Stimulated activated CD4-positive, alpha-beta T cell treated with anti-CD3 and anti-CD28 coated beads, TNF-alpha, amount 100 ng/mL, for 24 hours (primary cell): Measurements from ENCODE around the gene FBXL16.

ENCODE experiments used
- DNase-seq, 3 experiments: peaks; one replicate each; pipeline ENCODE4 v3.0.0-alpha.2; 2020; ENCODE audit warnings: low read depth in 3 of 3

The FBXL16 gene

DNA sequence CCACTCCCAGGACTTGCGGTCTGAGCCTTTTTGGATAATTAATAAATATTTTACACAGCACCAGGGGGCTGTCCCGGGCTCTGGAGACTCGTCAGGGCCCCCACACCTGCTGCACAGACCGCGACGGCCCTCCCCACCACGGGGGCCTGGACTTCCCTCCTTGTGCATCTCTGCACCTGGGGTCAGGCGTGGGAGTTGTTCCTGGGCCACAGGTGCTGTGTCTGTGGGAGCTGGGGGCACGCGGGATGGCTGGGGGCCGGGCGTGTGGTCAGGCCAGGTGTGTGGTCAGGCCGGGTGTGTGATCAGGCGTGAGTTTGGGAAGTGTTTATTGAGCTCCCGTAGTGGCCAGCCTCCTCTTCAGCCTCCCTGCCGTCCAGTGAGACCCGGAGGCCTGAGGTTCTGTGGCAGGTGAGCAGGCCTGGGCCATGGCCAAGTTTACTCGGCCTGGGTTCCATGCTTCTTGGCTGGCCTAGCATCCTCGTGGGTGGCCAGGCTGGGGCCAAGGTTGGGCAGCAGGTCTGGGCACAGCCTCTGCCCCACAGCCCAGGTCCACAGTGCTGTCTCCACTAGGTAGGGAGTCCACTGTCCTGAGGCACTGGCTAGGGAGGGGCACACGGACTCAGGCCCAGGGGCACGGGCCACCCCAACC, 27.3 kb downstream of the FBXL16 start:
- no peak for DNase-seq

DNA sequence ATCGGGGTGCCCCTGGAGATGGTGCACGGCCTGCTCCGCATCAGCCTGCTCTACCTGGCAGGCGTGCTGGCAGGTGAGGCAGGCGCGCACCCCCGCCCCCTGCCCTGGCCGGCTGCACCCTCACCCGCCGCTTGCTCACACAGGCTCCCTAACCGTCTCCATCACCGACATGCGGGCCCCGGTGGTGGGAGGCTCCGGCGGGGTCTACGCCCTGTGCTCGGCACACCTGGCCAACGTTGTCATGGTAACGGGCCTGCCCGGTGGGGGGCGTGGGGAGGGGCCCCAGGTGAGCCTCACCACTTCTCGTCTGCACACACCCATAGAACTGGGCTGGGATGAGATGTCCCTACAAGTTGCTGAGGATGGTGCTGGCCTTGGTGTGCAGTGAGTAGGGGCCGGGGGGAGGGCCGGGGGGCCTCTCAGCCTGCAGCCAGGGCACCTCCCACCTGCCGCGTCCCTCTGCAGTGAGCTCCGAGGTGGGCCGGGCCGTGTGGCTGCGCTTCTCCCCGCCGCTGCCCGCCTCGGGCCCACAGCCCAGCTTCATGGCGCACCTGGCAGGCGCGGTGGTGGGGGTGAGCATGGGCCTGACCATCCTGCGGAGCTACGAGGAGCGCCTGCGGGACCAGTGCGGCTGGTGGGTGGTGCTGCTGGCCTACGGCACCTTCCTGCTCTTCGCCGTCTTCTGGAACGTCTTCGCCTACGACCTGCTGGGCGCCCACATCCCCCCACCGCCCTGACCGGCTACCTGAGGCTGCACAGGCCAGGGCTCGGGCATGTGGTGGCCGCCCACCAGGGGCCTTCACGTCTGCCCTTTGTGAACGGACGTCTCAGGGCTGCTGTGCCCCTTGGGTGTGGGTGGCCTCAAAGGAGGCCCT, 28.0 kb downstream of the FBXL16 start:
- DNase-seq, result no peak

DNA sequence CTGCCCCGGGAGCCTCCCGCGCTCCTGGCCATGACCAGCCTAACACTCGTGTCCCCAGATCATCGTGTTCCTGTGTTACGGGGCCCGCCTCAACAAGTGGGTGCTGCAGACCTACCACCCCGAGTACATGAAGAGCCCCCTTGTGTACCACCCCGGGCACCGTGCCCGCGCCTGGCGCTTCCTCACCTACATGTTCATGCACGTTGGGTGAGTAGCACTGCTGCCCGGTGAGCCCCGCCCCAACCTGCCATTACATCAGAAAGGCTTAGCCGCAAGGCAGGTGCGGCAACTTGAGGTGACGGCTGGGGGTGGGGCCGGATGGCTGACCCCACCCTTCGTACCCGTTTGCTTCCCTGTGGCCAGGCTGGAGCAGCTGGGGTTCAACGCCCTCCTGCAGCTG, 28.7 kb downstream of the FBXL16 start:
- no peak for DNase-seq

DNA sequence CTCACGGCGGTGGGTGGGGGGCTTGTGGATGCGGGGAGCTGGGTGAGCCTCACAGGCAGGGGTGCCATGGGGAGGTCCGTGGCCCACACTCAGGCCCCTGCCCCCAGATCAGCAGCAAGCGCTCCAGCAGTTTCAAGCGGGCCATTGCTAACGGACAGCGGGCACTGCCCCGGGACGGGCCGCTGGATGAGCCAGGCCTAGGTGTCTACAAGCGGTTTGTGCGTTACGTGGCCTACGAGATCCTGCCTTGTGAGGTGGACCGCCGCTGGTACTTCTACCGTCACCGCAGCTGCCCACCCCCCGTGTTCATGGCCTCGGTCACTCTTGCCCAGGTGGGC, 29.1 kb downstream of the FBXL16 start:
- no peak for DNase-seq

DNA sequence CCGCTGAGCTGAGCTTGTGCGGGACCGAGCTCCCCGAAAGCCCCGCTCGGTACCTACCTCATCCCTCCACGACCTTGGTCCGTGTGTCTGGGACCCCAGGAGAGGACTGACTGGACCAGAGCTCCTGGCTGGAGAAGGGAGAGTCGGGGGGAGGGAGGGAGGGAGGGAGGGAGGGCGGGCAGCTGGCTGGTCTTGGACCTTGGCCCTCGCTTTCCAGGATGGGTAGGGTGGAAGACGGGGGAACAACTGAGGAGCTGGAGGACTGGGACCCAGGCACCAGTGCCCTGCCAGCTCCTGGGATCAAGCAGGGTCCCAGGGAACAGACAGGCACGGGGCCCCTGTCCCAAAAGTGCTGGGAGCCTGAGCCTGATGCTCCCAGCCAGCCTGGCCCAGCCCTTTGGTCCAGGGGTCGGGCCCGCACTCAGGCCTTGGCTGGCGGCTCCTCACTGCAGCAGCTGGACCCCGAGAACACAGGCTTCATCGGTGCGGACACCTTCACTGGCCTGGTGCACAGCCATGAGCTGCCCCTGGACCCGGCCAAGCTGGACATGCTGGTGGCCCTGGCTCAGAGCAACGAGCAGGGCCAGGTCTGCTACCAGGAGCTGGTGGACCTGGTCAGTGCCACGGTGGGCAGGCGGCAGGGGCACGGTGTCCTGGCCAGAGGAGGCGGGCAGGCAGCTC, 29.6 kb downstream of the FBXL16 start:
- no peak for DNase-seq

DNA sequence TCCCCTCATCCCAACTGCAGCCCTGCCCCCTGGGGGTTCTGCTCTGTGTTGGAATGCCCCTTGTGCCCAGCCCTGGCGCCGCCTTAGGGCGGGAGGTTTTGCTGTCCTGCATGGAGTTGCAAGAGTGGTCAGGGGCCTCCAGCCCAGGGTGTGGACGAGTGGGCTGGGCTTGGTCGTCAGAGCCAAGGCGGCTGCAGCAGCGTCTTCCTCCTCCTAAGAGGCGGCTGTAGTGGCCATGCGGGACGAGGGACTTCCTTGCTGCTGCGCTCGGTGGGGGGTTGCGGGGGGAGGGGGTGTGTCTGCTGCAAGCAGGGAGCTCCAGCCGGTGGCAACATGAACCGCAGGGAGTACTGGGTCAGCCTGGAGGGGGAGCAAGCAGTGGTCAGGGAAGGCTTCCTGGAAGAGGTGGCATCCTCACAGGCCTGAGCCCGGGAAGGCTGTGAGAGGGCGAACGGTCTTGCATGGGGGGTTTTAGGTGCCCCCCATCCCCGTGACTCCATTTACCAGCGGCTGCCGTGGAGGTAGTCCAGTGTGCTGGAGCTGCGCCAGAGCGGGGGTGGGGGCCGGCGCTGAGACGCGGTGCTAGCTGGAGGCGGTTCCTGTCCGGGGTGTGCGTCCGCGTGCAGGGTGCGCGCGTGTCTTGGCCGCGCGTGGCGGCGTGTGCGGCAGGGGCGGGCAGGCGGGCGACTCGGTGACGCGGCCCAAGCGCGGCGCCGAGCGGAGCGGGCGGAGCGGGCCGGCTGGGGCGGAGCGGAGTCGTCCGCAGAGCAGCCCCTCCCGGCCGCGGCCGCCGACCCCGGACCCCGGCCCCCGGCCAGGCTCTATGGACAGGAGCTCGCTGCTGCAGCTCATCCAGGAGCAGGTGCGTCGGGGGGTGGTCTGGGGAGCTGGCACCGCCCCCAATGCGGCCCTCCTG, 30.4 kb downstream of the FBXL16 start, which contains the start of gene RHBDL1:
Gene RHBDL1, plus strand, starts transcription at position 704 of the 916 bp plus-strand sequence. Its CDS starts 120 bp downstream, at position 824.
- DNase-seq, result no peak

DNA sequence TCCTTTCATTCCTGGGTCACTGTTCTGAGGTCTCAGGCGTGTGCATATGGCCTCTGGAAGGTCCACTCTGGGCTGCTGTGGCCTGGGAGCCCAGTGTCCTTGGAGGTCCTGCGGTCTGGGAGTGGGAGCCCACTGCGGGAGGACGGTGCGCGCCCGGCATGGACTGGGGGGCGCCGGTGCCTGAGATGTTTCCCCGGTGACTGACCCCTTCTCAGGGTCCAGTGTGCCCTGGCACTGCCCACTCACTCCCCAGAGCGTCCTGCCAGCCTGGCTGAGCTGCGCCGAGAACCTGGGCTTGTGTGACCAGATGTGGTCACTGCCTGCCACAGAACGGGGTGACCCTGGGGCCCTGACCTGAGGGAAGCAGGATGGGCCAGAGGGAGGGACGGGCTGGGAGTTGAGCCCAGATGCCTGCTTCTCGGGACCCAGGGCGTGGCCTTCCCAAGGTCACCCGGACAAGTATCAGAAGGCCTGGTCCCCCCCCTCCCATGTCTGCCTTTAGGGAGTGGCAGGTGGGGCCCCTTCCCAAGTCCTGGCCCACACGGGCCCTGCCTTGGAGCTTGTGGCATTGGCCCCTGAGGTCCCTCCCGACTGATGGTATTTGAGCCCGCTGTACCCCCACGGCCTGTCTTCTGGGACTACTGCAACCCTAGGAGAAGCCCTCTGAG, 31.3 kb downstream of the FBXL16 start:
- DNase-seq, result no peak

DNA sequence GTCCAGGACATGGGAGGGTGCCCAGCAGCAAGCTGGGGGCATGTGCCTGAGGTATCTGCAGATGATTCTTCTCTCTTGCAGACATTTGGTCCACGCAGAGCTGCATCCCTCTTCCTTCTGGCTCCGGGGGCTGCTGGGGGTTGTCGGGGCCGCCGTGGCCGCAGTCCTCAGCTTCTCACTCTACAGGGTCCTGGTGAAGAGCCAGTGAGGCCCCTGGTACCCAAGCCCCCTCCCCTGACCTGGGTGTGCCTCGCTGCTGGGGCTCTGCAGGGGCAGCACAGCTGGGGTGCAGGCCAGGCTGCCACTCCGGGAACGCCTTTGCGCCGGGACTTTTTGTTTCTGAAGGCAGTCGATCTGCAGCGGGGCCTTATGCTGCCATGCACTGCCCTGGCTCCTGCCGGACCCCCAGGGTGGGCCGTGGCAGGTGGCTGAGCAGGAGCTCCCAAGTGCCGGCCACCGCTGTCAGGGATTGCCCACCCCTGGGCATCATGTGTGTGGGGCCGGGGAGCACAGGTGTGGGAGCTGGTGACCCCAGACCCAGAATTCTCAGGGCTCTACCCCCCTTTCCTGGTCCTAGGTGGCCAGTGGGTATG, 32.1 kb downstream of the FBXL16 start:
- DNase-seq, result no peak

DNA sequence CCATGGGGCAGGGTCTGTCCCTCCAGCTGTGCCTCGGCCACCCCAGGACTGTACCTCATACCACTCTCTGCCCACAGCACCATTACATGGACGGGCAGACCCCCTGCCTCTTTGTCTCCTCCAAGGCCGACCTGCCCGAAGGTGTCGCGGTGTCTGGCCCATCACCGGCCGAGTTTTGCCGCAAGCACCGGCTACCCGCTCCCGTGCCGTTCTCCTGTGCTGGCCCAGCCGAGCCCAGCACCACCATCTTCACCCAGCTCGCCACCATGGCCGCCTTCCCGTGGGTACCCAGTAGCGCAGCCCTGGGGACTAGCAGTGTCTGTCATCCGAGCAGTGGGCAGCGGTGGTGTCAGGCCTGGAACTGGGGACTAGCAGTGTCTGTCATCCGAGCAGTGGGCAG, 32.8 kb downstream of the FBXL16 start:
- DNase-seq, result no peak

DNA sequence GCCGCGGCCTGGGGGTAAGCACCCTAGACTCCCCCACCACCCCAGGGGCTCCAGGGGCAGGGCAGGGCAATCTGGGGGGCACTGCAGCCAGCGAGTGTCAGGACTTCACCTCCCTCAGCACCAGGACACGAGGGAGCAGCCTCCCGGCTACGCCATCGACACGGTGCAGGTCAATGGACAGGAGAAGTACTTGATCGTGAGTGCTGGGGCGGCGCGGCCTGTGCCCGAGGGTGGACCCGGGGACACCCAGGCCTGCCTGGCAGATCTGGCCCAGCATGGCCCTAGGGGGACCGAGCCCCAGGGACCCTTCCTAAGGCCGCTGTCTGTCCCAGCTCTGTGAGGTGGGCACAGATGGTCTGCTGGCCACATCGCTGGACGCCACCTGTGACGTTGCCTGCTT, 33.2 kb downstream of the FBXL16 start:
- no peak for DNase-seq

DNA sequence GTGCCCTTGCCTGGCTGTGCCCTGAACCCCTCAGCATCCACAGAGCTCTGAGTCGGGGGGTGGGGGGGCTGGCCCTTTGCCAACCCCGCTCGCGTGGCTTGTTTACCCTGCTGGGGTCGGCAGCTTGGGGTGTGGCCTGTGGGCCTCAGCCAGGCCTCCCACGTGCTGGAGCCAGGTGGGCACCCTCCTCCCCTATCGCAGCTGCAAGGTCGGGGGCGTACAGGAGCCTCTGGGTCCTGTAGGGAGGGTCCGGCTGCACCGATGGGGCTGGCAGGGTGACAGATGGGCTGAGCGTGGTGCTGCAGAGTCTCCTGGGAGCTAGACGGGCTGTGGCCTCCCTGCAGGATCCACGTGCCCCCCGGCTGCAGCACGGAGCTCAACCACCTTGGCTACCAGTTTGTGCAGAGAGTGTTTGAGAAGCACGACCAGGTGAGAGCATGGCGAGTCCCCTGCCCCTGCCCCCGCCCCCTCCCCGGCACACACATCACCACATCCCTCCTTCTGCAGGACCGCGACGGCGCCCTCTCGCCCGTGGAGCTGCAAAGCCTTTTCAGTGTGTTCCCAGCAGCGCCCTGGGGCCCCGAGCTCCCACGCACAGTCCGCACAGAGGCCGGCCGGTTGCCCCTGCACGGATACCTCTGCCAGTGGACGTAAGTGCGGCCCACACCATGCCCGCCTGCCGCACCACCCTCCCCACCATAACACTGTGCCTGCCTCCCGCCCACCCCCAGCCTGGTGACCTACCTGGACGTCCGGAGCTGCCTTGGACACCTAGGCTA, 34.1 kb downstream of the FBXL16 start:
- no peak for DNase-seq

DNA sequence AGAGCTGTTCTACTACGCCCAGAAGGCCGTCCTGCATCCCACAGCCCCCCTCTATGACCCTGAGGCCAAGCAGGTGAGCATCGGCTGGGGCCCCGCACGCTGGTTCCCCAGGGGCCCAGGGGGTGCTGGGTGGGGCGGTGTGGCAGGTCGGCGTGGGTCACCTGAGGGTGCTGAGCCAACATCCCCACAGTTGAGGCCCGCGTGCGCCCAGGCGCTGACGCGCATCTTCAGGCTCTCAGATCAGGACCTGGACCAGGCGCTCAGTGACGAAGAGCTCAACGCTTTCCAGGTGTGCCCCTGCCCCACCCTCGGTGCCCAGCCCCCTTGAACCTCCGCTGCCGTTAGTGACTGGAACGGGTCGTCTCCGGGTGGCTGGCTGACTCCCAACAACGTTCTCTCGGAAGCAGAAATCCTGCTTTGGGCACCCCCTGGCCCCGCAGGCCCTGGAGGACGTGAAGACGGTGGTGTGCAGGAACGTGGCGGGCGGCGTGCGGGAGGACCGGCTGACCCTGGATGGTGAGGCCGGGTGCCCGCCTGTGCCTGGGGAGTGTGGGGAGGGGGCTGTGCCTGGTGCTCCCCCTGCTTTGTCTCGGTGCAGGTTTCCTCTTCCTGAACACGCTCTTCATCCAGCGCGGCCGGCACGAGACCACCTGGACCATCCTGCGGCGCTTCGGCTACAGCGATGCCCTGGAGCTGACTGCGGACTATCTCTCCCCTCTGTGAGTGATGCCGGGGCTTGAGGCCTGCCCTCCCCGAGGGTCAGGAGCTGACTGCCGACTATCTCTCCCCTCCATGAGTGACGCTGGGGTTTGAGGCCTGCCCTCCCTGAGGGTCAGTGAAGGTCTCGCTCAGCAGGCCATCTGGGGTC, 34.9 kb downstream of the FBXL16 start:
- DNase-seq, result no peak

DNA sequence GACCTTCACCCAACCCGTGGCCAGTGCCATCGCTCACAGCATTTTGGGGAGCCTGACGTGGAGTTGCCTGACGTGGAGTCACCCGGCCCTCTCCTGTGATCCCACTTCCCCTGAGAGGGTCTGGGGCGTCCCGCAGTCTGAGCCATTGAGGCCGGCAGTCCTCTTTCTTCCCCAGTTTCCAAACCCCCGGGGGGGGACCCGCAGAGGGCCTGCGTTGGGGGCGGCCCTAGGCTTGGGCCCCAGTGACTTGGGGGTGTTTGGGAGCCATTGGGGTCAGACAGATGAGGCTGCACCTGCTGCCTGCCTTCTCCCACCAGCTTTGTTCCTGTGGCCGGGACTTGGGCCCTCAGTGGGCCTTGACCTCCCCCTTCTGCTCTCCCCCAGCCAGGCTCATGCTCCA, 35.9 kb downstream of the FBXL16 start:
- no peak for DNase-seq

DNA sequence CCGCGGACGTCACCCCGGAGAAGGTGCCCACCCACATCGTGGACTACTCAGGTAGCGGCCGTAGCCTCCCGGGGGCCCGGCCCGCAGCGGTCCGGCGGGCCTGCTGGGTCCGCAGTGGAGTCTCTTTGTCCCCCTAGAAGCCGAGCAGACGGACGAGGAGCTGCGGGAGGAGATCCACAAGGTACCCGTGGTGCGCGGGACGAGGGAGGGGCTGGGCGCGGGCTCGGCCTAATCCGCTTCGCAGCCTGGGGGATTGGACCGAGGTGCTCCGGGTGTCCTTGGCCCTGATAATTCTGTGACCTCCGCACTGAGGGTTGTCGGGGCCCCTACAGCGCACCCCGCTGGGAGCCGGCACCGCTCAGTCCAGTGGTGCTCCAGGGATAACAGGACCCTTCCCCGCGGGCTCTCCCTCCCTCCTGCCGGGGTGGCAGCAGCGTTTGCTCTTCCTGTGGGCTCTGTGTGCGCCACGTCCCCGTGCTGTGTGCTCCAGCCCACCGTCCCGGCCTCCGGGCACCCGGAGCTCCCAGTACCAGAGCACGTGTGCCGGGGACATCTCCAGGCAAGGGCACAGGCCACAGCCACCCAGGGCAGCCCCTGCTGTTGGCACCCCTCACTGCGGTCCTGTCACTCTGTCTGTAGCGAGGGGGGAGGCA, 37.0 kb downstream of the FBXL16 start:
- no peak for DNase-seq

DNA sequence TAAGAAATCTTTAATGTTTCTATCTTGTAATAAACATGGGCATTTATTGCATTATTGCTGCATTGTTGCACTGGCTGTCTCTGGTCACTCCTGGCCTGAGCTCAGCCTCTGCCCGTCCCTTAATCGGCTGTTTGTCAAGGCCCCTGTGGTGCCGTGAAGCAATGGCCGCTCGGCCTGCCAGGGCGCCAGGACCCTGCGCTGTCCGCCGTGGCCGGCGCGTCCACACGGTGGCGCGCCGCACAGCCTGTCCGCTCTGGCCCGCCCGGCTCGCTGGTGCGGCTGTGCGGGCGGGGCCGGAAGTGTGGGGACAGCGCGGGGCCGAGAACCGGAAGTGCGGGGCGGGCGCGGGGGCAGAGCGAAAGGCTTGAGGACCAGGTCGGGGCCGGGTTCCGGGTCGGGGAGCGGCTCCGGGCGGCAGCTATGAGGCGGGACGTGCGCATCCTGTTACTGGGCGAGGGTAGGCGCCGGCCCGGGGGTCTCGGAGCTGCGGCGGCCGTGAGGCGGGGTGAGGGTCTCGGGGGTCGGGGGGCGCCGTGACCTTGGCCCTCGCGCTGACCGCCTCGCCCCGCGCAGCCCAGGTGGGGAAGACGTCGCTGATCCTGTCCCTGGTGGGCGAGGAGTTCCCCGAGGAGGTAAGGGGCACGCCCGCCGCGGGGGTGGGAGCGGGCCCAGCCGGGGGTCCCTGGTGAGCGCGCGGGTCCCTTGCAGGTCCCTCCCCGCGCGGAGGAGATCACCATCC, 37.7 kb downstream of the FBXL16 start, which contains the start of gene RHOT2:
Gene RHOT2, plus strand, starts transcription at position 353 of the 739 bp plus-strand sequence. Its CDS starts 68 bp downstream, at position 421.
- DNase-seq, result peak; percentile 85 to 95 (median 87)

DNA sequence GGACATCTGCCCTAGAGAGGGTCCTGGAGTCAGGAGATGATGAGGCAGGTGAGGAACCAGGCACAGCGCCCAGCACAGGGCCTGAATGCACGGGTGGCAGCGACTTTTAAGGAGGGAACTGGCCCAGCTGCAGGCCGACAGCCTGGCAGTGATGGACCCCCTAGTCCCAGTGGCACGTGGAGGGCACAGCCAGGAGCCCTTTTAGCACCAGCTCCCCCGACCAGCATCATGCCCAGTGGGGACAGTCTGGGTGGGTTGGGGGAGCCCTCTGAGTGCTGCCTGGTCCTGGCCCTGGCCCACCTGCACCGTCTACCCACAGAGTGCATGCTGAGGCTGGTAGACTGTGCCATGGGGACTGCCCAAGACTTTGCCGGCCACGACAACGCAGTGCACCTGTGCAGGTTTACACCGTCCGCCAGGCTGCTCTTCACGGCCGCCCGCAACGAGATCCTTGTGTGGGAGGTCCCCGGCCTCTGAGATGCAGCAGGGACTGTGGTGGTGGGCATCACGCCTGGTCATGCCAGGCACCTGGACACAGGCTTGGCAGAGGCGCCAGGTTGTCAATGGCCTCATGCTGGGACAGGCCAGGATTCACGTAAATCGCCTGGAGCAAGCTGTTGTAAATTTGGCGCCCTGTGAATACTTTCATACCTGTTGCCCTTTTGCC, 38.4 kb downstream of the FBXL16 start:
- no peak for DNase-seq

DNA sequence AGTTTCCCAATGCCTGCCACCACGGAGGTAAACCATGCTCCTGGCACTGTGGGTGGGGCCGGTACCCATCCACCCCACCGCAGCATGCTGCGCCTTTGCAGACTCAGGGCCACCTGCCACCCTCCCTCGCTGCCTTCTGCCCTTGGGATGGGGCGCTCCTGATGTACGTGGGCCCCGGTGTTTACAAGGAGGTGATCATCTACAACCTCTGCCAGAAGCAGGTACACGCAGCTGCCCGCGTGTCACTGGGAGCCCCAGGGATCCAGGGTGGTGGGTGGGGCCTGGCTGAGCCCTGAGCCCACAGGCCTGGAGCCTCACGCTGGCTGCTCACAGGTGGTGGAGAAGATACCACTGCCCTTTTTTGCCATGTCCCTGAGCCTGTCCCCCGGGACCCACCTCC, 39.0 kb downstream of the FBXL16 start:
- DNase-seq, result no peak
